GM12874 (cell line): ENCODE measurements around the gene TRIM65.
A peak's percentile ranks its signal among the peaks of the same experiment; 100 is the strongest.

Experiments
- TF ChIP-seq, protein P1 (sequence below): IDR thresholded peaks from 2 replicates; pipeline ENCODE4 v1.5.1; 2011; ENCODE audit warnings: low read depth, mild to moderate bottlenecking, control low read depth, low read length, moderate library complexity; ENCODE audit not compliant: insufficient read depth

TRIM65 gene

DNA sequence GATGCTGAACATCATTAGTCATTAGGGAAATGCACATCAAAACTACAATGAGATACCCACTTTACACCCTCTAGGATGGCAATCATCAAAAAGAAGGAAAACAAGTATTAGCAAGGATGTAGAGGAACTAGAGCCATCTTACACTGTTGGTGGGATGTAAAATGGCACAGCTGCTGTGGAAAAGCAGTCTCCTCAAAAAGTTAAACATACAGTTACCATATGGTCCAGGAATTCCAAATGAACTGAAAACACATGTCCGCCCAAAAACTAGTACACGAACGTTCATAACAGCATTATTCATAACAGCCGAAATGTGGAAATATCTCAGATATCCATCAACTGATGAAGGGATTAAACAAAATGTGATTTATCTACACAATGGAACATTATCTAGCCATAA, 37.1 kb upstream of the TRIM65 start:
- TF ChIP-seq, protein P1, sequence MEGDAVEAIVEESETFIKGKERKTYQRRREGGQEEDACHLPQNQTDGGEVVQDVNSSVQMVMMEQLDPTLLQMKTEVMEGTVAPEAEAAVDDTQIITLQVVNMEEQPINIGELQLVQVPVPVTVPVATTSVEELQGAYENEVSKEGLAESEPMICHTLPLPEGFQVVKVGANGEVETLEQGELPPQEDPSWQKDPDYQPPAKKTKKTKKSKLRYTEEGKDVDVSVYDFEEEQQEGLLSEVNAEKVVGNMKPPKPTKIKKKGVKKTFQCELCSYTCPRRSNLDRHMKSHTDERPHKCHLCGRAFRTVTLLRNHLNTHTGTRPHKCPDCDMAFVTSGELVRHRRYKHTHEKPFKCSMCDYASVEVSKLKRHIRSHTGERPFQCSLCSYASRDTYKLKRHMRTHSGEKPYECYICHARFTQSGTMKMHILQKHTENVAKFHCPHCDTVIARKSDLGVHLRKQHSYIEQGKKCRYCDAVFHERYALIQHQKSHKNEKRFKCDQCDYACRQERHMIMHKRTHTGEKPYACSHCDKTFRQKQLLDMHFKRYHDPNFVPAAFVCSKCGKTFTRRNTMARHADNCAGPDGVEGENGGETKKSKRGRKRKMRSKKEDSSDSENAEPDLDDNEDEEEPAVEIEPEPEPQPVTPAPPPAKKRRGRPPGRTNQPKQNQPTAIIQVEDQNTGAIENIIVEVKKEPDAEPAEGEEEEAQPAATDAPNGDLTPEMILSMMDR = no peak

DNA sequence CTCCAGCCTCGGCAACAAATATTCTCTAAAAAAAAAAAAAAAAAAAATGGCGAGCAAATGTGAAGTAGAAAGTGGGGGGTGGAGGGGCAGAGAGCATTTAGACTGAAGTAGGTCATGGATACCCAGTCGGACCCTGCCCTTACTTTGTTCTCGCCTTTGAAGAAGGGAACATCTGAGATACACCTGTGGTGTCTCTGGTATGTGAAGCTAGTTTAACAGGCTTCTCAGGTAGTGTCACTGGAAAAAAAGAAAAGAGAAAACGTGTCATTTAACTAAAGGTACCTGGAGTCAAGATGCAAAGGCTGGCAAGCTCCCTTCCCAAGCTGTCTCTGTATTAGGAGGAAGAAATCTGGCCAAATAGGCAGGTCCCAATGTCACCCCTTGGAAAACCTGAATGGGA, 36.1 kb upstream of the TRIM65 start:
- TF ChIP-seq, protein P1 = no peak

DNA sequence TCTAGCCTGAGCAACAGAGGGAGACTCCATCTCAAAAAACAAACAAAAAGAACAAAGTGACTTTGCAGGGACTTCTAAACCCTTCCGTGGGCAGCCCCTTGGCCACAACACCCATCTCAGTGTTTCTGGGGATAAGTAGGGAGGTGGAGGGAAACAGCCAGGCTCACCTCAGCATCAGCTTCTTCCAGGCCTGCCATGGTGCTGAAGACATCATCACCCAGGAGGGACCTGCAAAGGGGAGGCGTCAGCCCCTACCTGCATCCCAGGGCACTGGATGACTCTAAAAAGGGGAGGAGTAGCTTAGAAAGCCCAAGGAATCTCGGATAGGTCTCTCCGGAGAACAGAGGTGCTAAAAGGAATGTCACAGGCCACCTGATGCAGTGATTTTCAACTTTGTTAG, 34.3 kb upstream of the TRIM65 start:
- TF ChIP-seq, protein P1 = no peak

DNA sequence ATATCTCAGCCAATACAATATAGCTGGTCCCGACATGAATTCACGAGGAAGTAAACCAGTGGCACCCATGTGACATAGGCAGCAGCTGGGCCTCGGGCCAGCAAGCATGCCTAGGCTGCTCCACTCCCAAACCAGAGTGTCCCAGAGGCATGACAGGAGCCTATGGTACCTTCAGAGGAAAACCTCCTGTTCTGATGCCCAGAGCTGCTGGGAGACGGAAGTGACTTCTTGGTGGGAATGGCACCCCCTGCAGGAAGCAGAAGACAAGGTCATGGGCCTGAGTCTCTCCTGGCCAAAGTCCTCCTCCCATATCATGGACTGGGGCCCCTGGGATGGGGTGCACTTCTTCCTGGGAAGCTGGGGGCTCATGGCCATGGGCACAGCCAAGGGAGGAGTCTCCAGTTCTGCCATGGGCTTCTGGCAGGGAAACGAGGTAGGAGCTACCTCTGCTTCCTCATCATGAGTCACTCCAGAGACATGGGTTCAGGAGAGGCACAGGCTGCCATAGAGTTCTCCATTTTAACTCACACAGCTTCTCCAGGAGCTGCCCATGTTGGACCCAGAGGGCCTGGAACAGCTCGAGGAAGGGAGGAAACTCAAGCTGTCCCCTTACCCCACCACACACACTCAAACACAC, 30.7 kb upstream of the TRIM65 start:
- TF ChIP-seq, protein P1 = peak; percentile 64

DNA sequence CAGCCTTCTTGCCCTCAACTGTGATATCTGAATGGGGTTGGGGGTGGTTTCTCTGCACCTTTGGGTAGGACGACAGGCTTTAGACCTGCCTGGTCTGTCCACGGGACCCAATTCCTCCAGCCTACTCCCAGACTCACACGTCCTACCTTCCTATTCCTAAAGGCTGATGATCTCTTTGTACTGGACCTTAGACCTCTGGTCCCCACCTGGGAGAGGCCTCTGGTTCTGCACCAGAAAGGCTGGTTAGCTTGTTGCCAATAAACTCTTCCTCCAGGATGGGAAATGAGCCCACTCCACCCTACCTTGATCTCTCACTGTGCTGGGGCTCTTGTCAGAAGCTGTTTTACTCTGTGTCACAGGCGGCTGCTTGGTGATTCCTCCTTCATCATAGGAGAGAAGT, 29.7 kb upstream of the TRIM65 start:
- TF ChIP-seq, protein P1 = no peak

DNA sequence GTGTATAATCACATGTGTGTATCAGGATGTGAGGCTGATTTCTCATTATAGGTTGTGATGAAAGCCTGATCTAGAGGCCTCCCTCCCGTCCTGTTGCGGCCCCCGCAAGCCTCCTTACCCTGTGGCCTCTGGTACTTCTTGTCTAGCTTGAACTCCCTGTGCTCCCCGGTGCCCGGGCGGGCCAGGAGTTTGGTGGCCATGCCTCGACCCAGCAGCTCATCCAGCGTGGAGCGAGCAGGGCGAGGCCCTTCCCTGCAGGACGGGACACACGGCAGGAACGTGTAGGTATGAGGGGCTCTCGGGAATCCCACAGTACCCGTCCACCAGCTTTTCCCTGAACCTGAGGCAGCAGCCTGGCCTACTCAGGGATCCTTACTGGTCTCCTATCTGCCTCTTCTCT, 29.2 kb upstream of the TRIM65 start:
- TF ChIP-seq, protein P1 = no peak

DNA sequence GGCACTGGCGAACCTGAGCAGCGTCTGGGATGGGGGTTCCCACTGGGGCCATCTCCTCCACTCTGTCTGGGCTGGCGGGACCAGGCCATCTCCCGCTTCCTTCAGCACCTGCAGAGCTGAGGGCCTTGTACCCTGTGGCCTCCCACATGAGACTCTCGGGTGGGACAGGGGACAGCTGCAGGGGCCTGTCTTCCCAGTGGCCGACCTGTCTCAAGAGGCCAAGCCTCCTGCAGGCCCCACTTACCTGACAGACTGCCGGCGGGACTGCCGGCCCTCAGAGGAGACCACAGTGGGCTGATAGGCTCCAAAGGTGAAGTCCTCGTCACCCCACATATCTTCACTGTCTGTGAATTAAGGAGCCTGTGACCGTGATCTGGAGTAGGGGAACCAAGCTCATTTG, 28.4 kb upstream of the TRIM65 start:
- TF ChIP-seq, protein P1 = no peak
